Right atrium auricular region (tissue), 2 donors: Measurements from ENCODE around the gene RBBP4. TPM values are rescaled to one million over a fixed set of nuclear protein-coding genes. Genes with fewer than 3 reads are reported as not detected.
"Not testable (repeated sequence)": the region's sequence is repeated elsewhere in the genome, so short reads cannot be mapped to it uniquely, and the experiment has no call there.

Experiments used
- DNase-seq: peaks from one replicate; pipeline ENCODE4 v3.0.0-alpha.2; 2019; ENCODE audit warnings: low spot score
- H3K27ac ChIP-seq, 2 donors: fragments of 200-600 bp; sonication (generic); 1 replicate in 1 of 2; 2 replicates in 1 of 2; pipeline ENCODE4 v1.5.1; 2016 to 2019
- H3K27me3 ChIP-seq, 2 donors: fragments of 200-600 bp; sonication (generic); one replicate each; pipeline versions ENCODE4 v1.5.1 to v1.6.0; 2017 to 2019
- H3K36me3 ChIP-seq: fragments of 200-600 bp; sonication (generic); one replicate; pipeline ENCODE4 v1.5.1; 2016
- H3K4me1 ChIP-seq, 2 donors: fragments of 200-600 bp; sonication (generic); one replicate each; pipeline versions ENCODE4 v1.5.1 to v1.6.0; 2017 to 2019
- H3K4me3 ChIP-seq, 2 donors: fragments of 200-600 bp; sonication (generic); 1 replicate in 1 of 2; 2 replicates in 1 of 2; pipeline ENCODE4 v1.5.1; 2017 to 2019; ENCODE audit warnings: mild to moderate bottlenecking in 1 of 2, moderate library complexity in 1 of 2
- H3K9me3 ChIP-seq, 2 donors: fragments of 200-600 bp; sonication (generic); one replicate each; pipeline ENCODE4 v1.5.1; 2019
- total RNA-seq, 2 donors: library from RNA; depleted of rRNA; stranded (reverse); fragments of >200 nt; gene quantifications; one replicate each; pipeline ENCODE4 v1.1.0, GENCODE V29; 2016
- TF ChIP-seq, protein P1 (sequence below), 2 donors: fragments of 200-600 bp; sonication (generic); IDR thresholded peaks; one replicate each; pipeline ENCODE4 v1.5.1; 2019; ENCODE audit warnings: antibody characterized with exemption in 2 of 2

Gene RBBP4
- total RNA-seq, 2 donors from 2014 or later = 62.5 to 65.7 TPM

DNA sequence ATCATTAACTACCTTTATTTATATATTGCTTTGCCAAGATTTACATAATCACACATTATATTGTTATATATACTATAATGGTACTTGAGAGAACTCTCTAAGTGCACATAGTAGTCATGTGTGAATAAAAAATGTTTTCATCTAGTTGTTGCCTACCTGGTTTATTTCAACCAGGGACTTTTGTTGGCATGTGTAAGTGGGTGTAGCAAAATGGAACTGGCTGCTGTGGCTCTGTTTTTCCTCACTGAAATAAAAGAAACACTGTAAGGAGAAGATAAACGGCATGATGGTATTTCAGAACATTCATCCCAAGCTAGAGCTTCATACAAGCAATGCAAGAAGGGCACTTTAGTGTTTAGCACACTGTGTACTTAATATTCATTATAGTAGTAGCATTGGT, 14.9 kb downstream of the RBBP4 start:
- TF ChIP-seq, protein P1, sequence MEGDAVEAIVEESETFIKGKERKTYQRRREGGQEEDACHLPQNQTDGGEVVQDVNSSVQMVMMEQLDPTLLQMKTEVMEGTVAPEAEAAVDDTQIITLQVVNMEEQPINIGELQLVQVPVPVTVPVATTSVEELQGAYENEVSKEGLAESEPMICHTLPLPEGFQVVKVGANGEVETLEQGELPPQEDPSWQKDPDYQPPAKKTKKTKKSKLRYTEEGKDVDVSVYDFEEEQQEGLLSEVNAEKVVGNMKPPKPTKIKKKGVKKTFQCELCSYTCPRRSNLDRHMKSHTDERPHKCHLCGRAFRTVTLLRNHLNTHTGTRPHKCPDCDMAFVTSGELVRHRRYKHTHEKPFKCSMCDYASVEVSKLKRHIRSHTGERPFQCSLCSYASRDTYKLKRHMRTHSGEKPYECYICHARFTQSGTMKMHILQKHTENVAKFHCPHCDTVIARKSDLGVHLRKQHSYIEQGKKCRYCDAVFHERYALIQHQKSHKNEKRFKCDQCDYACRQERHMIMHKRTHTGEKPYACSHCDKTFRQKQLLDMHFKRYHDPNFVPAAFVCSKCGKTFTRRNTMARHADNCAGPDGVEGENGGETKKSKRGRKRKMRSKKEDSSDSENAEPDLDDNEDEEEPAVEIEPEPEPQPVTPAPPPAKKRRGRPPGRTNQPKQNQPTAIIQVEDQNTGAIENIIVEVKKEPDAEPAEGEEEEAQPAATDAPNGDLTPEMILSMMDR (IDR thresholded peaks at IDR 0.05) = no peak
- no peak for DNase-seq
- Histone ChIP-seq H3K9me3 (no peaks in the 10 kb centered on the region), H3K27ac (no peak overlapping the region), H3K4me1 (no peaks in the 10 kb centered on the region), H3K4me3 (no peak overlapping the region), H3K36me3 (peaks cover 86% of the 10 kb centered on the region), H3K27me3 (no peaks in the 10 kb centered on the region)

DNA sequence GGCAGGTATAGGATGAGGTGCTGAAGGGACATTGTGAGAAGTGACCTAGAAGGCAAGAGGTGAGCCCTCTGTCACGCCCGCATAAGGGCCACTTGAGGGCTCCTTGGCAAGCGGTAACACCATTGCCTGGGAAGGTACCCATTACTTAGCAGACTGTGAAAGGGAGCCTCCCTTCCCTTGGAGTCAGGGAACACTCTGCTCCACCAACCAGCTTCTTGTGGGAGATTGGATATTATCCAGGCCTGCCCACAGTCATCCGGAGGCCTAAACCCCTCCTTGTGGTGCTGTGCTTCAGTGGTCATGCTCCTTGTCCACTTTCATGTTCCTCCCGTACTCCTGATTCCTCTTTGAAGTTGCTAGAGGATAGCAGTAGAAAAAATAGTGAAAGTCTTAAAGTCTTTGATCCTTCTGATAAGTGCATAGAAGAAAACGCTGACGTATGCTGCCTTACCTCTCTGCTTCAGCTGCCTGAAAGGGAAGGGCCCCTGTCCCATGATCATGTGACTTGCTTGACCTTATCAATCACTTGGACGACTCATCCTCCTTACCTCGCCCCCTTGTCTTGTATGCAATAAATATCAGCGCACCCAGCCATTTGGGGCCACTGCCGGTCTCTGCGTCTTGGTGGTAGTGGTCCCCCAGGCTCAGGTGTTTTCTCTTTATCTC, 16.0 kb downstream of the RBBP4 start:
- Histone ChIP-seq H3K36me3 (peaks cover 94% of the 10 kb centered on the region), H3K27me3 (no peaks in the 10 kb centered on the region), H3K4me1 (no peaks in the 10 kb centered on the region), H3K27ac (no peak overlapping the region), H3K4me3 (no peak overlapping the region), H3K9me3 (no peaks in the 10 kb centered on the region)
- no peak for DNase-seq
- TF ChIP-seq, protein P1 (IDR thresholded peaks at IDR 0.05) = no peak

DNA sequence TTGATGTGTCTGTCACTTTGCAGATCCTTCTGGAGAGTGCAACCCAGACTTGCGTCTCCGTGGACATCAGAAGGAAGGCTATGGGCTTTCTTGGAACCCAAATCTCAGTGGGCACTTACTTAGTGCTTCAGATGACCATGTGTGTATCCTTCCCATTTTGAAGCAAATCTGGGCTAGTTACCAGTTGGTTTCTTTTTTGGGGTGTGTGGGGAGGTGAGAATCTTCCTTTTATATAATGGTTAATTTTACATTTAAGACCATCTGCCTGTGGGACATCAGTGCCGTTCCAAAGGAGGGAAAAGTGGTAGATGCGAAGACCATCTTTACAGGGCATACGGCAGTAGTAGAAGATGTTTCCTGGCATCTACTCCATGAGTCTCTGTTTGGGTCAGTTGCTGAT, 17.7 kb downstream of the RBBP4 start:
- not testable (repeated sequence) for H3K4me3 ChIP-seq, H3K27me3 ChIP-seq, H3K4me1 ChIP-seq, H3K9me3 ChIP-seq, H3K27ac ChIP-seq, DNase-seq
- H3K36me3 ChIP-seq = peaks cover 97% of the 10 kb centered on the region

DNA sequence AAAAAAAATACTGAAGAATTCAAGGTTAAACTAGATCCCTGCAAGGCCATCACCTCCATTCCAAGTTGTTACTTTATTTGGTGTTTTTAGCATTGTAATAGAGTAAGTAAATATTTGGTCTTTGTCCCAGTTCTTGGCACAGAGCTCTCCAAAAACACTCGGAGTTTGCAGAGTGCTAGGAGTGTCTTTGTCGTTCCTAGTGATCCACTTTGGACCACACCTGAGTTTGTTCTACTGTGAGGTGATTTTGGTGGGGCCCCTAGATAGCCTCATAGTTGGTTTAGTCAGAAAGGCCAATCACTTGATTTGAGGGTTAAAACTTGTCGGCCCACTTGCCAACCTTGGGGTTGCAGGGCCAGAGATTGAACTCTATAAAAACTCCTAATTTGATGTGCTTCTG, 25.9 kb downstream of the RBBP4 start:
- TF ChIP-seq, protein P1 (IDR thresholded peaks at IDR 0.05) = no peak
- Histone ChIP-seq H3K36me3 (peaks cover 79% of the 10 kb centered on the region), H3K27me3 (no peaks in the 10 kb centered on the region), H3K4me1 (peaks cover 0 to 11% of the 10 kb centered on the region in 2 donors), H3K4me3 (no peak overlapping the region), H3K27ac (no peak overlapping the region), H3K9me3 (no peaks in the 10 kb centered on the region)
- DNase-seq = no peak

DNA sequence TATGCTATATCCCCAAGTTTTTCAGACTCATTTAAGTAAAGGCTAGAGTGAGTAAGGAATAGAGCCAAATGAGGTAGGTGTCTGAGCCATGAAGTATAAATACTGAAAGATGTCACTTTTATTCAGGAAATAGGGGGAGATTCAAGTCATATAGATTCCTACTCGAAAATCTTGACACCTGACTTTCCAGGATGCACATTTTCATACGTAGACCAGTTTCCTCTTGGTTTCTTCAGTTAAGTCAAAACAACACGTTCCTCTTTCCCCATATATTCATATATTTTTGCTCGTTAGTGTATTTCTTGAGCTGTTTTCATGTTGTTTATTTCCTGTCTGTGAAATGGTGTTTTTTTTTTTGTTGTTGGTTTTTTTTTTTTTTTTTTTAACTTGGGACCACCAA, 29.0 kb downstream of the RBBP4 start:
- Histone ChIP-seq H3K36me3 (peaks cover 60% of the 10 kb centered on the region), H3K4me1 (peaks cover 0 to 32% of the 10 kb centered on the region in 2 donors)
- H3K4me3 ChIP-seq, H3K27ac ChIP-seq, DNase-seq, H3K9me3 ChIP-seq, H3K27me3 ChIP-seq: not testable (repeated sequence)

DNA sequence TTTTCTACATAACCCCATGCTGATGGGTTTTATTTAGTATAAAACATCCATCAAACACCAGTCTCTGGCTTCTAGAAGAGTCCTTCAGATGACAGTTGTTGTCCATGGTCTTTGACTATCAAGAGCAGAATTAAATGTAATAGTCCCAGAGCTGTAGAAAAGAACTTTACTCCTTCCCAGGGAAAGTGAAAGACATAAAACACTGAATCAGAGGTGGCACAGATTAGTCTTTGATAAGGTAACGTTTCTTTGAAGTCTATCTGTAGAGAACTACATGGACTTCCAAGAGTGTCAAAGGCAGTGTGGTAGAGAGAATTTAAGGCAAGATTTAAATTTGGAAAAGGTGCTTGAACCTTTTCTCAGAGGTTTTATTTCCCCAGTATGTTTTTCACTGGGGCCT, 29.6 kb downstream of the RBBP4 start:
- TF ChIP-seq, protein P1 (IDR thresholded peaks at IDR 0.05) = no peak
- Histone ChIP-seq H3K27ac (no peak overlapping the region), H3K4me1 (peaks cover 0 to 38% of the 10 kb centered on the region in 2 donors), H3K36me3 (peaks cover 58% of the 10 kb centered on the region), H3K9me3 (no peaks in the 10 kb centered on the region), H3K4me3 (no peak overlapping the region), H3K27me3 (no peaks in the 10 kb centered on the region)
- DNase-seq = no peak

DNA sequence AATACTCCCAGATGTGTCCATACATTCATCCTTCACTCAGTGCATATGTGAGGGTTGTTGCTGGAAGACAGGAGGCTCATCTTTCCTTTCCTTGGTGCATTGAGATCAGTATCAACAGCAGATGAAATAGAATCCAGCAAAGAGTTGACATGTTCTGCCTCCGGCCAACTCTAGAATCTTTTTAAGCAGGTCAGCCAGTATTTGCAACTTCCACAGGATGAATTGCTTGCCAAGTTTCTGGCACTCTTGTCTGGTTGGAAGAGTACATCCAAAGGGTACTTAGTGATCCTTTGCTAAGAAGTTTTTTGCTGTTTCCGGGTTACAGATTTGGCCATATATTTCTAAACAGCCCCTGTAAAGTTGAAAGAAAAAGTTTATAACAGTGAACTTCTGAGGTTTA, 30.5 kb downstream of the RBBP4 start:
- Histone ChIP-seq H3K36me3 (peaks cover 52% of the 10 kb centered on the region), H3K9me3 (no peaks in the 10 kb centered on the region), H3K27ac (no peak overlapping the region), H3K4me1 (peaks cover 0 to 38% of the 10 kb centered on the region in 2 donors), H3K27me3 (no peaks in the 10 kb centered on the region), H3K4me3 (no peak overlapping the region)
- DNase-seq = no peak
- TF ChIP-seq, protein P1 (IDR thresholded peaks at IDR 0.05) = no peak
